HG02943 (cell line): ENCODE data around the gene ATXN1.
A peak's percentile ranks its signal among the peaks of the same experiment; 100 is the strongest.

Experiments
- ATAC-seq: cut with Tn5 transposase; IDR thresholded peaks from one replicate; pipeline ENCODE4 v1.9.1; 2021; ENCODE audit warnings: mild to moderate bottlenecking, low read depth, moderate library complexity; ENCODE audit not compliant: unreplicated experiment

The ATXN1 gene

GRCh38 chr6:16764188-16764950 is 3.1 kb upstream of the ATXN1 start:
- no peak for ATAC-seq

DNA sequence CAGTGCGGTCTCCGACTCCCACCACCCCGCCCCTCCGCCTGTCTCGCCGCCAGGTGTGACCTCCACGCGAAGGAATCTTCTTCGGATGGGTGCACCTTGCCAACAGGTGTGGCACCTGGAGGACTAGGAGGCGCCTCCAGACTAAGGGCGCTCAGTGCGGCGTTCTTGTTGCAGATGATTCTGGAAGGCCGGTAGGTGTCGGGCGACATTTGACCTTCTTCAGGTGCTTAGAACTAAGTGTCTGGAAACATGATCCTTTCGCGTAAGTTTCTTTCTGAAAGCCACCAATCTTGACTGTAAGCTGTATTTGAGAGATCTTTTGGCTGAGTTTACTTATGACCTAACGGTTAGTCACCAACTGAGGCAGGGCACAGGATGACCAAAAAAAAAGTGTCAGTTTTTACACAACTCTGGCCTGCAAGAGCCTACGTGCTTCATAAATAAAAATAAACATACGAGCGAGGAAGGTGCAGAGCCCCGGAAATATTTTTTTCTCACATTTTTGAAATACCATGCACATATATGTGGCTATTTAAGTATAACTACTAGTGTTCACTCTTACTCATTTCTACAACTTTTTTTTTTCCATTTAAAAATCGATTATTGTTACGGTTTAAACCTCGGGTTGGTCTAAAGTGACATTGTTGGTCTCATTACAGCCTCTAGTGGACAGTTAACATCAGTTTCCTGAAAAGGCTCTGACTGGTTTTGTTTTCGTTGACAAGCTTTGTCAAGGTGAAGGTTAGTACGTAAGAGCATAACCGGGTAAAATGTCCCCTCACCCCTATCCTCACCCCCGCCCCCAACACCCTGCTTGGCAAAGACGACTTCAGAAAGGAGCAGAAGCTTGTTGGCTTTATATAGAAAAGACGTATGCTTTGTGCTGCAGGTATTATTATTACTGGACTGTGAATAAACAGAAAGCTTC is 1.6 kb upstream of the ATXN1 start:
- ATAC-seq = no peak

DNA sequence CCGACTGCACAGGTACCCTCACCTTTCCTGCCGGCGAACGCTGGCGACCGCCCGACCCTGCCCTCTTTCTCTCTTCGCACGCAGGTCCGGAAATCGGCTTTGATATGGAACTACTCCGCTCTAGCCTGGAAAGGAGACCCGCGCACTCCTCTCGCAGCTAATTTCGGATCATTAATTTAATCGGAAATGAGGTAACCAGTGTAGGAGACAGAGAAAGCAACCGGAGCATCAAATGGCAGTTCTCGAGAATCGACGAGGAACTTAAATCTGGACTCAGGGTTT is 949 bp upstream of the ATXN1 start:
- ATAC-seq = no peak

GRCh38 chr6:16761471-16762267 is 409 bp upstream of the ATXN1 start:
- peak; percentile 43 for ATAC-seq

DNA sequence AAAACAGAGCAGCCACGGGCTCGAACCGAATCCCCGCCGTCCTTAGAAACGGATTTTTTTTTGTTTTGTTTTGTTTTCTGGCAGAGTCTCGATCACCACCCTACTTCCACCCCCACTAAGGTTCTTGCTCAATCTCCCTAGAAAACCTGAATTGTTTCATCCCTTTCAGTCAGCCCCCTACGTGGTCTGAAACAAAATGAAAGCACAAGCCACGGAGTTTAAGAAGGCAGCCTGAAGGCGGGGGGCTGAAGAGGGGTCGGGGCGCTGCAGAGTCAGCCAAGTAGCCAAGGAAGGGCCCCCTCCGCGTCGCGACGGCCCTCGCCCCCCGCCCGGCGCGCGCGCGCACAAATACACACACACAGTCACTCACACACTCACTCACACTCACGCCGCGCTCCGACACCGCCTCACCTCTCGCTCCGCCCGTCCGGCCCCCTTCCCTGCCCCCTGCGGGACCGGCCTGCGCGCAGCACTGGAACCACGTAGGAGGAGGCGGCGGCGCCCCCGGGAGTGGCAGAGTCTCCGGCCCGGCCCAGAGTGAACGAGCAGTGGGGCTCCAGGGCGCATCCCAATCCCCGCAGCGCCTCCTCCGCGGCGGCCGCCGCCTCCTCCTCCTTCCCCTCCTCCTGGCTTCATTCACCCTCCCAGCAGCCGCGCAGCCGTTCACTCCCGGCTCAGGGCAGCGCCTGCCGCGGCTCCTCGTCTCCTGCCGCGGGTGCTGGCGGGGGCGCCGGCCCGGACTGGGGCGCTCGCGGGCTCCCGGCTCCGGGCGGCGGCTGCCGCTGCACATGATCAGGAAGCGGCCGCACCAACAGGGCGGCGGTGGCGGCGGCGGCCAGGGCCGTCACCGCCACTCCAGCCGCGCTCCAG is 1.4 kb downstream of the ATXN1 start:
- peak; percentile 28 for ATAC-seq

DNA sequence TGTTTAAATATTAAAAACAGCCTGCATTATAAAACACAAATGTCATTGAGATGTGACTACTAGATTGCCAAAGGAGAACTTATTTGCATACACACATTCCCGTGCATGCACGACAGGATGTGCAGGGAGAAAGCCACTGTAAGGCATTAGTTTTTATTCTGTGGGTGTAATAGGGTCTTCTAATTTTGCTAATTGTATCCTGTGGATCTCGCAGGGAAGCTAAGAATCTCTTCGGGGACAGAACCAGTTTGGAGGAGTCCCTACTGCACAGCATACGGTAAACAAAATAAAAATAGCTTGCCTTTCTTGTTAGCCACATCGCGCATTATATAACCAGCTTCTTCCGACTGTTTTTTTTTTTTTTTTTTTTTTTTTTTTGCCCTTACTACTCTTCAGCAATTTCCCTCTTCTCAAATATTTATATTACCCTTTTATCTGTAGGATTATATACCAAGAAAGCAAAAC is 2.0 kb downstream of the ATXN1 start:
- no peak for ATAC-seq

DNA sequence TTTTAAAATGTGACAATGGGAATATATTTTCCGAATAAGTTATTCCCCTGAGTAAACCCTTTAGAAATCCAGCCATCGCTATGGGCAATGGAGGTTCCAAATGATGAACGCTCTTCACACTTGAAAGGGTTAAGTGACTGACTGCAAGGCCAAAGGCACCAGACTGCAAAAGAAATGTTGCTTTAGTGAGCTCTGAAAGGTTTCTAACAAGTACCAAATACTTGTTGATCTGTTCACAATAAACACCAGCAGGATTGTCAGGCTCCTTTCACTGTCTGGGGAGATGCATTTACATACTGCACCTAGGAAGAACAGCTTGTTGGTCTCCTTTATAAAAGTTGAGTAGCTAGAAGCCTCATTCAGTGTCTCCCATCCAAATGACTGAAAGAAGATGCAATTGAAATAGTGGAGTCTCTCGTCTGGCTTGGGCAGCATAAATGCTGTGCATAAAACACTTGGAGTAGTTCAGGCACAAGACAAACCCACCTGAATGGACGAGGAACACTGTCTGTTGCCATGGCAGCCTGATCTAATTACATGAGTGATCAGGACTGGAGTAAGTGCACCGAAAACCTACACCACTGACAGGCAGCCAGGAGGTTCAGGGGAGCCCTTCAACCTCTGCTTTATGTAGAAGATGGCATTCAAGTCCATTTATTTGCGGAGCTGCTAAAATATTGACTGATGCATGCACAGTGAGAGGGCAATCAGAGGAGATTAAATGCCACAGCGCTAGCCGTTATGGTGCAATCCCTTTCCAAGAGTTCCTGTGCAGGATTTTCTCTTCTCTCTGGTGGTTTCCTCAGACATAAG is 2.9 kb downstream of the ATXN1 start:
- ATAC-seq = no peak

DNA sequence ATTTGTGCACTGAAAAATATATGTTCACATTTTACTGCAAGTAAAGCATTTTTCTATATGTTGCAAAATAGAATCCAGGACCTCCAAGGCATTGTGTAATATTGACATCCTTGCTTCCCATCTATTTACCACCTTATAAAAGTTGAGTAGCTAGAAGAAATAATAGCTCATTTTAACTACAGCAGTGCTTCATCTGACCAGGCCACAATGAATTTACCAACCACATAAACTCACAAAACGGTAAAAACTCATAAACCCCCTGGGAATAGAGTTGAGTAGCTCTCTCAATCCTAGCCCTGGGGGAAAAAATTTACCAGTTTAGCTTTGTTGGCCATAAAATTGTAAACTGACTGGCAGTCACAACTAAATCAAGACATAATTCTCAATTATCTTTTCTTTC is 3.9 kb downstream of the ATXN1 start:
- ATAC-seq = no peak

- ATAC-seq = no peak
Observed at GRCh38 chr6:16756660-16757255, 4.5 kb downstream of the ATXN1 start.

DNA sequence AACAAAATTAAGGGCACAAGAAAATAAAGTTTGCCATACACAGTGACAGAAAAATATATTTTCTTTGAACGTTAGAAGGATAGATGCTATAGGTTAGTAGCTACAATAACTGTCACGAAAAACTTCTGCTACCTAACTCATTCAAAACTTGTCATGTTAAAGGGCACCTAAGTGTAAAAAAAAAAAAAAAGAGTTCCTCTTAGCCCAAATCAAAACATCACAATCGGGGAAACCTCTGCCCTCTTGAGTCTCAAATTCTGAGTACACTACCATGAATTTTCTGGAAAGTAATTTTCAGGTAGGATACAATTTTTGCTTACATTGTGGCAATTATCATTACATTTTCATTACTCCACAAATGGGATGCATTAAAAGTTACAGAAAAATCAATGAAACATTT is 5.7 kb downstream of the ATXN1 start:
- ATAC-seq = no peak

- no peak for ATAC-seq
Observed at GRCh38 chr6:16754876-16755275, 6.4 kb downstream of the ATXN1 start.

DNA sequence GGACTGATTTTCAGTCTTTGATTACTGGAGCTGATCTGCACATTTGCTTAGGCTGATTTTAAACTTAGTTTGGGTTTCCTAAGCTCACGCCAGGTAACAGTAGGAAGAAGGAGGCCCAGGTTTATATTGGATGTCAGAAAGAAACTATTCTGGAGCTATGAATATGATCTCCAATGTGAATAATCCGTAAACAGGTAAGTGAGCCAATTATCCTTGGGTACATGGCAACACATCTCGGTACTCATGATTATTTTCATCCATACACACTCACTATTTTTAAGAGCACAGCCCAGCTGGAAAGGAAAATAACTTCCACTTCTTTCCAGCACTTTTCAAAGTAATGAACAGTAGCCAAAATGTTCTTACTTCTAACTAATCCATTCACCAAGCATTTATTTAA is 7.0 kb downstream of the ATXN1 start:
- no peak for ATAC-seq

DNA sequence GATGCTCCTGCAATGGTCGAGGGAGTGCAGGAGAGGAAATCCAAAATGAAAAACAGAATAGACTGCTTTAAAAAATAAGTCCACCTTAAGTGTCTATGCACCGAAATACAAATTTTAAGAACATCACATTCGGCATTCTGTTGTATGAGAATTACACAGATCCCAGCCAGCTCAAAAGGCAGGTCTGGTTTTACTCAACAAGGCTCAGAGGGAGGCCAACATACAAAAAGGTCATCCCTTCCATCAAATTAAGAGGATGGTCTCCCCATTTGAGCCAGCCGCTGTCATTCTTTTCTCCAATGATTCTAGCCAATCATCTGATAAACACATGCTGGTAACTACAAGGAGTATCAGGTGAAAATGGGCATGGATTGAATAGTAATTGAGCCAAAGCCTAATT is 7.9 kb downstream of the ATXN1 start:
- ATAC-seq = no peak

- no peak for ATAC-seq
Observed at GRCh38 chr6:16752206-16752866, 8.9 kb downstream of the ATXN1 start.

DNA sequence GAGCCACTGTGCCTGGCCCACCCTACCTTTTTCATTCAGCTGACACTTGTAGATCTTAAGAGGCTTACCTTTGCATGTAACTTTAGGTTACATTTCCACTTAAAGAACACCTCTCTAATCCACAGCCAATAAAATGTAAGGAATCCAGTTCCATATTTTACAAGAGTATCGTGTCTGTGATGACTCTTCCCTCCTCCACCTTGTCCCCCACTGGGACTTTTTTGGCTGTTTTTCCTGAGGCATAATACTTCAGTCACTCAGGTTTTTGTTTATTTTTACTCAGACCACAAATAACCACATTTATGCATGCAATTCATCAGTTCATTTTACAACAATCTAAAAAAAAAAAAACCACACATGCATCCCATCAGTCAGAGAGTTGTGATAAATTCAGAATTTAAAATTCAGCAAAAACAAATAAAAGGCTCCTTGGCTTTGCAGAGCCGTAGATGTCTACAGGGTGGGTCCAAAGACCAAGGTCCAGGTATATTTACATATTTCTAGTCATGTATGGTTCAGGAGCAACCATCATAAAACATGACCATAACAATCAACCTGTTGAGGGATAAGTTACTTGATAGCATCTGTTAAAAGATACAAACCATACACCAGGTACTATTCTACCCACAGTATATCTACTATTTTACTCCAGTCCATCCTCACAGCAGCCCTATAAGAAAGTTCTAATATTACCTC is 9.9 kb downstream of the ATXN1 start:
- ATAC-seq = no peak

- no peak for ATAC-seq
Observed at GRCh38 chr6:16750566-16750965, 10.7 kb downstream of the ATXN1 start.

DNA sequence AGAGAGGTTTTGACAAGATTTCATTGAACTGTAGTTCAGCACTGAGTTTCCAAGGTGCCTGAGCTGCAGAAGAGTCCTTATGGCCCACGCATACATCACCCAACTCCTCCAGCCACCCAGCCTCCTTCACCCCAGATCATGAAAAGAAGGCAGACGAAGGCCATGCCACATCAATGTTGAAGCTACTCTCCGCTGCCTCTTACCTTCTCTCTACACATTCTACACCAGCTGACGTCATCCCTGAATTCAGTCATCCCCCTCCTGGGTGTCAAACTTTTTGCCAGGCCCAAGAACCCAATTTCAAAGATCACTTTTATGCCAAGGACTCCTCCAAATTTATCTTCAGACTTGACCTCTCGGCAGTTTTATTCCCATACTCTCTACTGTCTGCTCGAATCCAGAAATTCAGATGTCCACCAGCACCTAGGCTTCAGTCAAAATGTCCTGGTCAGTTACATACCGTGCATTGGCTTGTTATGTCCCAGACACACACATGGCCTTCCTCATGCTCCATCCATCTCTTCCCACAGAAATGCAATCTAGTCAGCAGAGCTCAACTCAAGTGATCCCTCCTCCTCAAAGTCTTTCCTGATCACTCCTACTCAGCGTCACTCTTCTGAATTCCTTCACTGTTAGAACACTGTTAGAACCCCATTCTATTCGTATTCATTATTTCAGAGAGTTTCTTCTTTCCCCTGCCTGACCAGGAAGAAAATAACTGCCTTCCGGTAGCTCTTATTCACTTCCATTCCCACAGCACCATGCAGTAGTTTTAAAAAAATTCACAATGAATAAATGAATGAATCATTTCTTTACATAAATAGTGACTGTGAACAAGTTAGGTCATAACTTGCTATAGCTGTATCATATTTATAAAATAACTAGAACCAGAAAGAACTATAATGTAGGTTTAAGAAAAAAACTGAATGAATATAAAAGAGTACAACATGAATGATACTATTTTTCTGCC is 11.5 kb downstream of the ATXN1 start:
- ATAC-seq = no peak
